HG02943 (cell line): ENCODE measurements around the gene MMP11.

ENCODE experiments used
- ATAC-seq: cut with Tn5 transposase; IDR thresholded peaks from one replicate; pipeline ENCODE4 v1.9.1; 2021; ENCODE audit warnings: mild to moderate bottlenecking, low read depth, moderate library complexity; ENCODE audit not compliant: unreplicated experiment

Gene MMP11

GRCh38 chr22:23800297-23801237 is 27.9 kb downstream of the MMP11 start:
- ATAC-seq, result peak; percentile 40

GRCh38 chr22:23801238-23801821 is 28.7 kb downstream of the MMP11 start:
- peak; percentile 3 for ATAC-seq

- ATAC-seq, result no peak
Measured at GRCh38 chr22:23801886-23802377, 29.3 kb downstream of the MMP11 start.

GRCh38 chr22:23803001-23803819 is 30.6 kb downstream of the MMP11 start:
- ATAC-seq, result no peak

GRCh38 chr22:23804781-23805291 is 32.2 kb downstream of the MMP11 start:
- ATAC-seq, result no peak

- ATAC-seq, result no peak
Measured at GRCh38 chr22:23806837-23807236, 34.2 kb downstream of the MMP11 start.

GRCh38 chr22:23812378-23812777 is 39.7 kb downstream of the MMP11 start:
- ATAC-seq, result no peak

- ATAC-seq, result no peak
Measured at GRCh38 chr22:23815541-23816155, 43.0 kb downstream of the MMP11 start.

GRCh38 chr22:23816156-23816976 is 43.7 kb downstream of the MMP11 start:
- no peak for ATAC-seq

- no peak for ATAC-seq
Measured at GRCh38 chr22:23817146-23817545, 44.5 kb downstream of the MMP11 start.

- no peak for ATAC-seq
Measured at GRCh38 chr22:23818541-23818940, 45.9 kb downstream of the MMP11 start.

- no peak for ATAC-seq
Measured at GRCh38 chr22:23820748-23821211, 48.1 kb downstream of the MMP11 start.

GRCh38 chr22:23822101-23822671 is 49.5 kb downstream of the MMP11 start:
- no peak for ATAC-seq

GRCh38 chr22:23823331-23823791 is 50.7 kb downstream of the MMP11 start:
- ATAC-seq, result no peak

GRCh38 chr22:23824476-23825245 is 52.0 kb downstream of the MMP11 start:
- ATAC-seq, result no peak

- no peak for ATAC-seq
Measured at GRCh38 chr22:23825246-23825905, 52.7 kb downstream of the MMP11 start.

GRCh38 chr22:23826510-23827350 is 54.1 kb downstream of the MMP11 start:
- ATAC-seq, result no peak
